ENCODE measurements around the gene ROR2. TPM values are rescaled to one million over a fixed set of nuclear protein-coding genes. Genes with fewer than 3 reads are reported as not detected.

The ROR2 gene
- total and polyA plus RNA-seq, 2 experiments from 2014 or later: 8.1 to 18.8 TPM

GRCh38 chr9:91583161-91583875 lies 366.7 kb downstream of the ROR2 start:
- Histone ChIP-seq H3K4me3 (no peak overlapping the region), H3F3A (replicated peaks; ENCODE audit: low read depth) (no peaks in the 10 kb centered on the region), H3K4me2 (no peak overlapping the region), H3K36me3 (ENCODE audit: insufficient read depth) (no peaks in the 10 kb centered on the region), H4K20me1 (replicated peaks; ENCODE audit: insufficient read depth) (no peaks in the 10 kb centered on the region), H3K27me3 (ENCODE audit: insufficient read depth) (no peaks in the 10 kb centered on the region), H3K9me2 (ENCODE audit: insufficient read depth) (no peaks in the 10 kb centered on the region), H3K79me2 (replicated peaks; ENCODE audit: insufficient read depth) (no peaks in the 10 kb centered on the region), H3K4me1 (ENCODE audit: insufficient read depth) (no peaks in the 10 kb centered on the region), H2AFZ (no peak overlapping the region), H3K27ac (ENCODE audit: low read depth) (no peak overlapping the region)
- Mint-ChIP-seq H3K4me1 (peaks cover 10% of the 10 kb centered on the region; the same call in 2 of the 3 replicates), H3K9me3 (no peaks in the 10 kb centered on the region), H3K36me3 (ENCODE audit: low read depth) (no peaks in the 10 kb centered on the region), H3K4me3 (no peak overlapping the region), H3K27me3 (ENCODE audit: insufficient read depth, low read depth, poor library complexity) (peaks cover 2% of the 10 kb centered on the region), H3K27ac (no peak overlapping the region)
- no peak for DNase-seq (ENCODE audit: low spot score)
- TF ChIP-seq ZNF462 (CRISPR knock-in tag; IDR thresholded peaks at IDR 0.05) (no peak), STAT1 (IDR thresholded peaks at IDR 0.05; ENCODE audit: unreplicated experiment) (no peak), EZH2phosphoT487 (IDR thresholded peaks at IDR 0.05; ENCODE audit: unreplicated experiment) (no peak), ZNF331 (CRISPR knock-in tag; IDR thresholded peaks at IDR 0.05; ENCODE audit: low read depth) (no peak), CTCF (conservative IDR thresholded peaks at IDR 0.05; ENCODE audit: low read depth in 2 of 2) (no peak), CREB1 (CRISPR knock-in tag; IDR thresholded peaks at IDR 0.05; ENCODE audit: low read depth) (no peak), ETS1 (IDR thresholded peaks at IDR 0.05) (no peak), EZH2 (IDR thresholded peaks at IDR 0.05; ENCODE audit: low read depth, unreplicated experiment) (no peak), REST (IDR thresholded peaks at IDR 0.05; ENCODE audit: unreplicated experiment) (no peak), ZNF114 (CRISPR knock-in tag; IDR thresholded peaks at IDR 0.05) (no peak), JUNB (IDR thresholded peaks at IDR 0.05; ENCODE audit: unreplicated experiment) (no peak), NANOG (IDR thresholded peaks at IDR 0.05; ENCODE audit: borderline replicate concordance) (no peak), POLR2AphosphoS5 (IDR thresholded peaks at IDR 0.05; ENCODE audit: low read depth) (no peak)
- ATAC-seq: no peak

All from GM23338 (cell line).